Mammary epithelial cell (primary cell): ENCODE results near the gene KIF1C.

Experiments used
- CTCF ChIP-seq, 2 donors: IDR thresholded peaks in 1 of 2; conservative IDR thresholded peaks in 1 of 2; 2 replicates each; pipeline ENCODE4 v1.5.1; 2011 to 2012; ENCODE audit warnings: inconsistent platforms in 2 of 2, low read length in 2 of 2, mild to moderate bottlenecking in 2 of 2, control low read depth in 1 of 2, low read depth in 1 of 2; ENCODE audit not compliant: insufficient read depth in 1 of 2; ENCODE audit errors: extremely low read depth in 1 of 2
- EZH2 ChIP-seq: IDR thresholded peaks from 2 replicates; pipeline ENCODE4 v1.6.1; 2012; ENCODE audit warnings: low read length, inconsistent platforms, borderline replicate concordance

GRCh38 chr17:4965311-4965986 is 32.3 kb upstream of the KIF1C start:
- no peak for TF ChIP-seq CTCF (conservative IDR thresholded peaks at IDR 0.05 in 1 of 2, IDR thresholded peaks at IDR 0.05 in 1 of 2; ENCODE audit: extremely low read depth in 1 of 2, insufficient read depth in 1 of 2, low read depth in 1 of 2, low read length in 2 of 2)
- TF ChIP-seq EZH2, result no peak
